Uterus (tissue), 4 donors: ENCODE measurements around the gene HOMEZ. TPM values are rescaled to one million over a fixed set of nuclear protein-coding genes. Genes with fewer than 3 reads are reported as not detected.
A peak's percentile ranks its signal among the peaks of the same experiment; 100 is the strongest.

Experiments
- DNase-seq, 2 donors: peaks; one replicate each; pipeline ENCODE4 v3.0.0-alpha.2; 2019 to 2020
- H3K27ac ChIP-seq, 2 donors: fragments of 200-600 bp; sonication (generic); 1 replicate in 1 of 2; 2 replicates in 1 of 2; pipeline ENCODE4 v1.5.1; 2016 to 2018
- H3K27me3 ChIP-seq, 2 donors: fragments of 200-600 bp; sonication (generic); one replicate each; pipeline ENCODE4 v1.5.1; 2018 to 2019; ENCODE audit warnings: control low read depth in 1 of 2
- H3K36me3 ChIP-seq, 2 donors: fragments of 200-600 bp; sonication (generic); one replicate each; pipeline ENCODE4 v1.5.1; 2019; ENCODE audit warnings: control low read depth in 1 of 2
- H3K4me1 ChIP-seq, 2 donors: fragments of 200-600 bp; sonication (generic); one replicate each; pipeline ENCODE4 v1.5.1; 2018 to 2019; ENCODE audit warnings: control low read depth in 1 of 2
- H3K4me3 ChIP-seq, 2 donors: fragments of 200-600 bp; sonication (generic); 1 replicate in 1 of 2; 2 replicates in 1 of 2; pipeline ENCODE4 v1.5.1; 2018 to 2019; ENCODE audit warnings: mild to moderate bottlenecking in 1 of 2
- H3K9me3 ChIP-seq, 2 donors: fragments of 200-600 bp; sonication (generic); one replicate each; pipeline ENCODE4 v1.5.1; 2019; ENCODE audit warnings: control low read depth in 1 of 2
- POLR2A ChIP-seq, 2 donors: fragments of 450-650 bp; IDR thresholded peaks; one replicate each; pipeline ENCODE4 v1.6.1; 2016; ENCODE audit warnings: antibody characterized with exemption in 2 of 2, mild to moderate bottlenecking in 1 of 2, moderate library complexity in 1 of 2
- intact Hi-C: fragments of 100-400 bp; cut with DNase I; formaldehyde crosslinking; loops from one replicate; pipeline ENCODE4 v1.15.1; 2023; ENCODE audit warnings: low total_unique reads
- total RNA-seq, 4 donors: library from RNA; depleted of rRNA in 3 of 4; stranded (reverse); fragments of >200 nt in 3 of 4; gene quantifications; one replicate each; pipeline versions ENCODE4 v1.1.0 to v1.2.4, GENCODE V29; 2014 to 2023
- TF ChIP-seq, protein P1 (sequence below), 4 experiments: fragments of 200-600 bp in 2 of 4; fragments of 450-650 bp in 2 of 4; sonication (generic) in 2 of 4; IDR thresholded peaks; one replicate each; pipeline ENCODE4 v1.5.1; 2016 to 2019; ENCODE audit warnings: antibody characterized with exemption in 4 of 4, mild to moderate bottlenecking in 2 of 4, moderate library complexity in 1 of 4
- donor health status: DM: yes; HTN: yes; CAD: no.

HOMEZ gene
- total RNA-seq, 4 donors from 2014 or later: 5.1 to 26.2 (median 11.4) TPM

DNA sequence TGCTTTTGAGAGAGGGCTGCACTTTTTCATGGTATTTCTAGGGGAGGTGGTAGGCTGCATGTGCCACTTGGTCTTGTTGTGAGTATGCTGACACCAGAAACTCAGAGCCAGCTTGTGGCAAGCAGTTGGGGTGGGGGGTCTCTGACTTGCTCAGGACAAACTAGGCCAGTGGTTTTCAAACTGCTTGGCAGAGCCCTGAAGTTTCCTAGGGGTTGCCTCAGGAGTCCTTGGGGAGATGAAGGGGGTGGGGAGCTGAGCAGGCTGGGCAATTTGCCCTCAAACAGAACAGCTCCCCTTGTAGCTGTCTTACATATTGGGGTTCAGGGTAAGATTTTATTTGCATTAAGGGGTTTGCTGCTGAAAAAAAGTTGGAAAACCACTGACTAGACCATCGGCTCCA is 24.6 kb upstream of the HOMEZ start:
- TF ChIP-seq POLR2A (IDR thresholded peaks at IDR 0.05): no peak
- TF ChIP-seq, protein P1, sequence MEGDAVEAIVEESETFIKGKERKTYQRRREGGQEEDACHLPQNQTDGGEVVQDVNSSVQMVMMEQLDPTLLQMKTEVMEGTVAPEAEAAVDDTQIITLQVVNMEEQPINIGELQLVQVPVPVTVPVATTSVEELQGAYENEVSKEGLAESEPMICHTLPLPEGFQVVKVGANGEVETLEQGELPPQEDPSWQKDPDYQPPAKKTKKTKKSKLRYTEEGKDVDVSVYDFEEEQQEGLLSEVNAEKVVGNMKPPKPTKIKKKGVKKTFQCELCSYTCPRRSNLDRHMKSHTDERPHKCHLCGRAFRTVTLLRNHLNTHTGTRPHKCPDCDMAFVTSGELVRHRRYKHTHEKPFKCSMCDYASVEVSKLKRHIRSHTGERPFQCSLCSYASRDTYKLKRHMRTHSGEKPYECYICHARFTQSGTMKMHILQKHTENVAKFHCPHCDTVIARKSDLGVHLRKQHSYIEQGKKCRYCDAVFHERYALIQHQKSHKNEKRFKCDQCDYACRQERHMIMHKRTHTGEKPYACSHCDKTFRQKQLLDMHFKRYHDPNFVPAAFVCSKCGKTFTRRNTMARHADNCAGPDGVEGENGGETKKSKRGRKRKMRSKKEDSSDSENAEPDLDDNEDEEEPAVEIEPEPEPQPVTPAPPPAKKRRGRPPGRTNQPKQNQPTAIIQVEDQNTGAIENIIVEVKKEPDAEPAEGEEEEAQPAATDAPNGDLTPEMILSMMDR (IDR thresholded peaks at IDR 0.05): no peak
- DNase-seq: no peak

DNA sequence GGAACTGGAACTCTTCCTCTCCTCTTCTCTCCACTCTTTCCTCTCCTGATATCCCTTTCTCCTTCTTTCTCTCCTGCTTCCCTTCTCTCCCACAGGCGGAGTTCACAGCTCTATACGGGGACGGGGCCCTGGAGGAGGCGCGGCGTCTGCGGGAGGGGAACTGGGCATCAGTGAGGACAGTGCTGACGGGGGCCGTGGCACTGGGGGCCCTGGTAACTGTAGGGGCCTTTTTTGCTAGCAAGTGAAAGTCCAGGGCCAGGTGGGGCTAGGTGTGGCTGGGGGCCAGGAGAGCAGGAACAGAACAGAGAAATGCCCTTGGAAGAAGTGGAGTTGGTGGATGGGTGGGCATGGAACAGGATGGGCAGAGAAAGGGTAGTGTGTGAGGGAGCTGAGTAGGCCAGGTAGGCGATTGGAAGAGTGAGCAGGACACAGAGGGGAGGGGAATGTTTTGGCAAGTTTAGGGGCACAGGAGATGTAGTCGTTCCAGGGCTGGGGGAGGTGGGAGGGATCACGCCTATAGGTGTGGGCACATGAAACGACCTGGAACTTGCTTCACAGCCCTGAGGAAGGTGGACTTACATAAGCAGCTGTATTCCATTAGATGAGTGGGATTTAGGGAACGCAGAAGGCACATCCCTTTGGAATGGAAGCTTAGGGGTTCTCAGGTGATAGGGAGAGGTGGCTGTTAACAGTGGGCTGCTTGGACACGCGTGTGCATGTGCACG is 23.0 kb upstream of the HOMEZ start:
- no peak for DNase-seq
- intact Hi-C loops: no loop called here
- H3K4me1 ChIP-seq: peaks cover 0 to 16% of the 10 kb centered on the region in 2 donors
- H3K9me3 ChIP-seq: no peaks in the 10 kb centered on the region
- no peaks in the 10 kb centered on the region for H3K36me3 ChIP-seq
- TF ChIP-seq, protein P1 (IDR thresholded peaks at IDR 0.05): no peak
- no peak for TF ChIP-seq POLR2A (IDR thresholded peaks at IDR 0.05)
- H3K4me3 ChIP-seq: no peak overlapping the region
- no peaks in the 10 kb centered on the region for H3K27me3 ChIP-seq
- peak overlapping the region in 1 of 2 donors; percentile 17 for H3K27ac ChIP-seq

More for the DNA sequence above, 24.6 kb upstream of the HOMEZ start:
- H3K9me3 ChIP-seq: no peaks in the 10 kb centered on the region
- H3K36me3 ChIP-seq: no peaks in the 10 kb centered on the region
- H3K27me3 ChIP-seq: no peaks in the 10 kb centered on the region
- intact Hi-C loops: no loop called here
- H3K4me1 ChIP-seq: peaks cover 0 to 16% of the 10 kb centered on the region in 2 donors
- no peak overlapping the region for H3K27ac ChIP-seq
- no peak overlapping the region for H3K4me3 ChIP-seq

DNA sequence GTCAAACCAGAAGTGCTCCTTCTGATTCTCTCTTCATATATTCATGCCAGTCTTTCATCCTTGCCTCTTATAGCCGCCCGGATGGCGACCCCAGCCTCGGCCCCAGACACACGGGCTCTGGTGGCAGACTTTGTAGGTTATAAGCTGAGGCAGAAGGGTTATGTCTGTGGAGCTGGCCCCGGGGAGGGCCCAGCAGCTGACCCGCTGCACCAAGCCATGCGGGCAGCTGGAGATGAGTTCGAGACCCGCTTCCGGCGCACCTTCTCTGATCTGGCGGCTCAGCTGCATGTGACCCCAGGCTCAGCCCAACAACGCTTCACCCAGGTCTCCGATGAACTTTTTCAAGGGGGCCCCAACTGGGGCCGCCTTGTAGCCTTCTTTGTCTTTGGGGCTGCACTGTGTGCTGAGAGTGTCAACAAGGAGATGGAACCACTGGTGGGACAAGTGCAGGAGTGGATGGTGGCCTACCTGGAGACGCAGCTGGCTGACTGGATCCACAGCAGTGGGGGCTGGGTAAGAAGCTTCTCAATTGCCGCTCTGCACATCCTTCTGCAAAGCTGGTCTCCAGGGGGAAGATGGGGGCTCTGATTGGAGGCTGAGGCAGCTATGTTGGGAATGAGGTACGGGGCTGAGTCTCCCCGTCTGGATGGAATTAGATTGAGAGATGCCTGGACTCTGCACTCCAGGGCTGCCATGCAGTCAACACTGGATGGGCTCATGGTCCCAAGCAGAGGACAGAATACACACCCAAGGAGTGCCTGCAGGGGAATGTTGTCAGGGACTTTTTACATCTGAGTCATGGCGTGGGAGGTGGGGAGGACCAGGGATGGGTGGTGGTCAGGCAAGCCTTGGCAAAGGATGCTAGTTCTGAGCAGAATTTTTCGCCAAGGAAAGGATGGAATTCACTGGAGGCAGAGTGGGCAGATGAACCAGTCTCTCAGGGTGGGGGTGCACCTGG is 22.0 kb upstream of the HOMEZ start:
- TF ChIP-seq, protein P1 (IDR thresholded peaks at IDR 0.05): no peak
- TF ChIP-seq POLR2A (IDR thresholded peaks at IDR 0.05): no peak
- H3K27ac ChIP-seq: peak overlapping the region; percentile 86 to 88
- DNase-seq: no peak
- intact Hi-C loops: no loop called here
- no peaks in the 10 kb centered on the region for H3K9me3 ChIP-seq
- no peaks in the 10 kb centered on the region for H3K27me3 ChIP-seq
- H3K4me3 ChIP-seq: peak overlapping the region; percentile 58 to 79
- no peaks in the 10 kb centered on the region for H3K36me3 ChIP-seq
- peaks cover 0 to 20% of the 10 kb centered on the region in 2 donors for H3K4me1 ChIP-seq

DNA sequence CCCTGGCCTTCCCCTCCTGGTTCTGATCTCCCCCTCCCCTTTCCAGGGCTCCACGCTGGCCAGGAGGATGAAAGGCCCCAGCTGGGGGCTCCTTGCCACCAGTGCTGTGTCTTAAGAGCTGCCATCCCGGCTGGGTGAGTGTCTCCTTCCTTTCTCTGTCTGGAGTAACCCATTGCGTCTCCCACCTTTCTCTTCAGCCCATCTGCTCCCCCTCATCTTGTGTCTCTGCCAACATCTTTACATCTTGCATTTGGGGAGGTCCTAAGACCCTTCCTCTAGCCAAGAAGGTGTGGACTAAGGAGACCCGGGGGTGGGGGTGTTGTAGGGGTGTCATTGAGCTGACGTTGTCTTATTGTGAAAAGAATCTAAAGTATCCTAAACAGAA is 21.2 kb upstream of the HOMEZ start:
- no peak for TF ChIP-seq POLR2A (IDR thresholded peaks at IDR 0.05)
- TF ChIP-seq, protein P1 (IDR thresholded peaks at IDR 0.05): no peak
- H3K9me3 ChIP-seq: no peaks in the 10 kb centered on the region
- peak overlapping the region; percentile 86 to 88 for H3K27ac ChIP-seq
- H3K4me1 ChIP-seq: peaks cover 0 to 22% of the 10 kb centered on the region in 2 donors
- no peak for DNase-seq
- intact Hi-C loops: no loop called here
- H3K36me3 ChIP-seq: no peaks in the 10 kb centered on the region
- H3K4me3 ChIP-seq: peak overlapping the region; percentile 58 to 79
- no peaks in the 10 kb centered on the region for H3K27me3 ChIP-seq
